Measurements from ENCODE around the gene PWWP2B.

Gene PWWP2B

GRCh38 chr10:132436861-132437410 is 39.9 kb downstream of the PWWP2B start:
- Histone ChIP-seq H3K27me3 (ENCODE audit: control insufficient read depth, insufficient read depth, low read length) (no peaks in the 10 kb centered on the region), H3K9me3 (replicated peaks; ENCODE audit: low read length) (peaks cover 2% of the 10 kb centered on the region), H3K9ac (ENCODE audit: low read depth, low read length) (no peak overlapping the region), H3K4me2 (ENCODE audit: low read length) (no peak overlapping the region), H3K4me3 (ENCODE audit: low read length) (no peak overlapping the region), H3K36me3 (ENCODE audit: insufficient read depth, low read length) (no peaks in the 10 kb centered on the region), H3K4me1 (ENCODE audit: control insufficient read depth, insufficient read depth, low read length) (no peaks in the 10 kb centered on the region)

GRCh38 chr10:132437541-132437950 is 40.5 kb downstream of the PWWP2B start:
- Histone ChIP-seq H3K27me3 (ENCODE audit: control insufficient read depth, insufficient read depth, low read length) (no peaks in the 10 kb centered on the region), H3K9me3 (replicated peaks; ENCODE audit: low read length) (peaks cover 3% of the 10 kb centered on the region), H3K4me2 (ENCODE audit: low read length) (no peak overlapping the region), H3K4me3 (ENCODE audit: low read length) (no peak overlapping the region), H3K9ac (ENCODE audit: low read depth, low read length) (no peak overlapping the region), H3K36me3 (ENCODE audit: insufficient read depth, low read length) (no peaks in the 10 kb centered on the region), H3K4me1 (ENCODE audit: control insufficient read depth, insufficient read depth, low read length) (no peaks in the 10 kb centered on the region)

GRCh38 chr10:132438091-132439024 is 41.4 kb downstream of the PWWP2B start:
- Histone ChIP-seq H3K27me3 (ENCODE audit: control insufficient read depth, insufficient read depth, low read length) (no peaks in the 10 kb centered on the region), H3K4me1 (ENCODE audit: control insufficient read depth, insufficient read depth, low read length) (no peaks in the 10 kb centered on the region), H3K4me3 (ENCODE audit: low read length) (no peak overlapping the region), H3K36me3 (ENCODE audit: insufficient read depth, low read length) (no peaks in the 10 kb centered on the region), H3K9me3 (replicated peaks; ENCODE audit: low read length) (peaks cover 3% of the 10 kb centered on the region), H3K4me2 (ENCODE audit: low read length) (no peak overlapping the region), H3K9ac (ENCODE audit: low read depth, low read length) (no peak overlapping the region)

- Histone ChIP-seq H3K4me3 (ENCODE audit: low read length) (no peak overlapping the region), H3K27me3 (ENCODE audit: control insufficient read depth, insufficient read depth, low read length) (no peaks in the 10 kb centered on the region), H3K9ac (ENCODE audit: low read depth, low read length) (no peak overlapping the region), H3K4me2 (ENCODE audit: low read length) (no peak overlapping the region), H3K36me3 (ENCODE audit: insufficient read depth, low read length) (no peaks in the 10 kb centered on the region), H3K4me1 (ENCODE audit: control insufficient read depth, insufficient read depth, low read length) (no peaks in the 10 kb centered on the region), H3K9me3 (replicated peaks; ENCODE audit: low read length) (peaks cover 3% of the 10 kb centered on the region)
Measured at GRCh38 chr10:132439025-132439388, 42.0 kb downstream of the PWWP2B start.

- no peak overlapping the region for H3K4me3 ChIP-seq (ENCODE audit: low read length)
- H3K9me3 ChIP-seq (replicated peaks; ENCODE audit: low read length) = peaks cover 3% of the 10 kb centered on the region
- no peak overlapping the region for H3K4me2 ChIP-seq (ENCODE audit: low read length)
- H3K36me3 ChIP-seq (ENCODE audit: insufficient read depth, low read length) = no peaks in the 10 kb centered on the region
- H3K27me3 ChIP-seq (ENCODE audit: control insufficient read depth, insufficient read depth, low read length) = no peaks in the 10 kb centered on the region
- H3K9ac ChIP-seq (ENCODE audit: low read depth, low read length) = no peak overlapping the region
- H3K4me1 ChIP-seq (ENCODE audit: control insufficient read depth, insufficient read depth, low read length) = no peaks in the 10 kb centered on the region
Measured at GRCh38 chr10:132439424-132440163, 42.6 kb downstream of the PWWP2B start.

GRCh38 chr10:132440791-132441565 is 44.0 kb downstream of the PWWP2B start:
- no peak overlapping the region for H3K4me2 ChIP-seq (ENCODE audit: low read length)
- H3K9me3 ChIP-seq (replicated peaks; ENCODE audit: low read length) = peaks cover 3% of the 10 kb centered on the region
- H3K27me3 ChIP-seq (ENCODE audit: control insufficient read depth, insufficient read depth, low read length) = no peaks in the 10 kb centered on the region
- peaks cover 8% of the 10 kb centered on the region for H3K4me1 ChIP-seq (ENCODE audit: control insufficient read depth, insufficient read depth, low read length)
- no peak overlapping the region for H3K9ac ChIP-seq (ENCODE audit: low read depth, low read length)
- H3K4me3 ChIP-seq (ENCODE audit: low read length) = no peak overlapping the region
- H3K36me3 ChIP-seq (ENCODE audit: insufficient read depth, low read length) = no peaks in the 10 kb centered on the region

- no peak overlapping the region for H3K4me3 ChIP-seq (ENCODE audit: low read length)
- H3K9ac ChIP-seq (ENCODE audit: low read depth, low read length) = no peak overlapping the region
- H3K36me3 ChIP-seq (ENCODE audit: insufficient read depth, low read length) = no peaks in the 10 kb centered on the region
- no peaks in the 10 kb centered on the region for H3K27me3 ChIP-seq (ENCODE audit: control insufficient read depth, insufficient read depth, low read length)
- H3K9me3 ChIP-seq (replicated peaks; ENCODE audit: low read length) = peaks cover 3% of the 10 kb centered on the region
- H3K4me2 ChIP-seq (ENCODE audit: low read length) = no peak overlapping the region
- H3K4me1 ChIP-seq (ENCODE audit: control insufficient read depth, insufficient read depth, low read length) = peaks cover 12% of the 10 kb centered on the region
Measured at GRCh38 chr10:132441818-132442524, 45.0 kb downstream of the PWWP2B start.

GRCh38 chr10:132442636-132443035 is 45.6 kb downstream of the PWWP2B start:
- no peaks in the 10 kb centered on the region for H3K27me3 ChIP-seq (ENCODE audit: control insufficient read depth, insufficient read depth, low read length)
- no peak overlapping the region for H3K9ac ChIP-seq (ENCODE audit: low read depth, low read length)
- H3K9me3 ChIP-seq (replicated peaks; ENCODE audit: low read length) = peaks cover 3% of the 10 kb centered on the region
- H3K36me3 ChIP-seq (ENCODE audit: insufficient read depth, low read length) = no peaks in the 10 kb centered on the region
- H3K4me1 ChIP-seq (ENCODE audit: control insufficient read depth, insufficient read depth, low read length) = peaks cover 19% of the 10 kb centered on the region
- H3K4me2 ChIP-seq (ENCODE audit: low read length) = no peak overlapping the region
- no peak overlapping the region for H3K4me3 ChIP-seq (ENCODE audit: low read length)

GRCh38 chr10:132443605-132443982 is 46.6 kb downstream of the PWWP2B start:
- Histone ChIP-seq H3K27me3 (ENCODE audit: control insufficient read depth, insufficient read depth, low read length) (no peaks in the 10 kb centered on the region), H3K4me2 (ENCODE audit: low read length) (no peak overlapping the region), H3K9me3 (replicated peaks; ENCODE audit: low read length) (peaks cover 3% of the 10 kb centered on the region), H3K36me3 (ENCODE audit: insufficient read depth, low read length) (no peaks in the 10 kb centered on the region), H3K4me3 (ENCODE audit: low read length) (no peak overlapping the region), H3K4me1 (ENCODE audit: control insufficient read depth, insufficient read depth, low read length) (peaks cover 26% of the 10 kb centered on the region), H3K9ac (ENCODE audit: low read depth, low read length) (no peak overlapping the region)

GRCh38 chr10:132443983-132444876 is 47.2 kb downstream of the PWWP2B start:
- Histone ChIP-seq H3K4me1 (ENCODE audit: control insufficient read depth, insufficient read depth, low read length) (peaks cover 26% of the 10 kb centered on the region), H3K27me3 (ENCODE audit: control insufficient read depth, insufficient read depth, low read length) (no peaks in the 10 kb centered on the region), H3K36me3 (ENCODE audit: insufficient read depth, low read length) (no peaks in the 10 kb centered on the region), H3K9ac (ENCODE audit: low read depth, low read length) (no peak overlapping the region), H3K4me3 (ENCODE audit: low read length) (no peak overlapping the region), H3K4me2 (ENCODE audit: low read length) (no peak overlapping the region), H3K9me3 (replicated peaks; ENCODE audit: low read length) (peaks cover 3% of the 10 kb centered on the region)
